ENCODE measurements around the gene NMNAT3. TPM values are rescaled to one million over a fixed set of nuclear protein-coding genes. Genes with fewer than 3 reads are reported as not detected.

The NMNAT3 gene
- polyA plus RNA-seq, 2 of the 4 experiments (the other 2 are of a cell fraction) = 1.2 to 2.9 TPM

DNA sequence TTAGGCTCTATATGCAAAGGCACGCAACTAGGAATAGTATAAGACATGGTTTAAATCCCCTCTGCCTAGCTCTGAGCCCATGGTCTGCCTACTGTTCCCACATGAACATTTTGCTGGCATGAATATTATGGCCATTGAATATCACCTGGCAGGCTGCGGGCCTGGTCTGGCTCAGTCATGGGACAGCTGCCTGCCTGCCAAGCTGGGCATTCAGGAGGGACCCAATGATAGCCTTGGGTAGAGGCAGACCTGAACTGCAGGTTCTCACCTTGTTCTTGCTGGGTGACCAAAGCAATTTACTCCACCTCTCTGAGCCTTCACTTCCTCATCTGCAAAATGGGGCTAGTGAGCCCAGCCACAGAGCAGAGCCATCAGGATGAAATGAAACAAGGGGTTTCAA lies 149.5 kb downstream of the NMNAT3 start:
- CTCF ChIA-PET = no interaction called here
- Histone ChIP-seq H3K9me3 (no peaks in the 10 kb centered on the region), H3K4me3 (no peak overlapping the region), H3K4me2 (no peak overlapping the region), H3K27ac (no peak overlapping the region), H3K4me1 (no peaks in the 10 kb centered on the region)
- DNase-seq (ENCODE audit: low read depth in 1 of 2, low spot score in 1 of 2) (no peak), ATAC-seq (no peak), FAIRE-seq (no peak)
- 92% methylated on average over 2 of the region's 2 CpGs for WGBS (ENCODE audit: missing lambda C conversion rate)
- POLR2A ChIA-PET = no interaction called here
- TF ChIP-seq ZFP36 (IDR thresholded peaks at IDR 0.05; ENCODE audit: borderline replicate concordance, partially characterized antibody) (no peak), FOXS1 (CRISPR knock-in tag; IDR thresholded peaks at IDR 0.05) (no peak), JUNB (IDR thresholded peaks at IDR 0.05) (no peak), JUN (IDR thresholded peaks at IDR 0.05) (no peak), HOXB13 (CRISPR knock-in tag; IDR thresholded peaks at IDR 0.05; ENCODE audit: low read depth) (no peak), EHMT2 (IDR thresholded peaks at IDR 0.05; ENCODE audit: low read depth) (no peak), CHD4 (IDR thresholded peaks at IDR 0.05; ENCODE audit: borderline replicate concordance) (no peak), ZSCAN20 (CRISPR knock-in tag; IDR thresholded peaks at IDR 0.05) (no peak), HDAC2 (IDR thresholded peaks at IDR 0.05) (no peak), ESRRA (IDR thresholded peaks at IDR 0.05; ENCODE audit: borderline replicate concordance, low read length) (no peak), FOSL2 (IDR thresholded peaks at IDR 0.05) (no peak), FOSL2 (CRISPR knock-in tag; IDR thresholded peaks at IDR 0.05) (no peak), BHLHE40 (IDR thresholded peaks at IDR 0.05; ENCODE audit: low read depth, low read length) (no peak), EP300 (IDR thresholded peaks at IDR 0.05) (no peak), MAZ (IDR thresholded peaks at IDR 0.05; ENCODE audit: borderline replicate concordance, low read depth, low read length) (no peak), BCL3 (IDR thresholded peaks at IDR 0.05) (no peak)
- TF ChIP-seq, protein P1, sequence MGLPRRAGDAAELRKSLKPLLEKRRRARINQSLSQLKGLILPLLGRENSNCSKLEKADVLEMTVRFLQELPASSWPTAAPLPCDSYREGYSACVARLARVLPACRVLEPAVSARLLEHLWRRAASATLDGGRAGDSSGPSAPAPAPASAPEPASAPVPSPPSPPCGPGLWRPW (IDR thresholded peaks at IDR 0.05) = no peak

- DNase-seq (ENCODE audit: low read depth in 1 of 2, low spot score in 1 of 2) (no peak), ATAC-seq (no peak), FAIRE-seq (no peak)
- no peaks in the 10 kb centered on the region for H3K4me1 ChIP-seq
- TF ChIP-seq PHF8 (IDR thresholded peaks at IDR 0.05; ENCODE audit: borderline replicate concordance, low read depth) = no peak
- TF ChIP-seq KDM5A (IDR thresholded peaks at IDR 0.05) = no peak
- TF ChIP-seq HOXA7 (CRISPR knock-in tag; IDR thresholded peaks at IDR 0.05) = no peak
- no peak for TF ChIP-seq RNF2 (IDR thresholded peaks at IDR 0.05; ENCODE audit: borderline replicate concordance, low read depth)
- TF ChIP-seq FOSB (CRISPR knock-in tag; IDR thresholded peaks at IDR 0.05) = no peak
- no peak for TF ChIP-seq NR3C1 (IDR thresholded peaks at IDR 0.05)
- no peak for TF ChIP-seq KDM1A (IDR thresholded peaks at IDR 0.05; ENCODE audit: low read depth)
- TF ChIP-seq EP300 (IDR thresholded peaks at IDR 0.05) = no peak
- TF ChIP-seq JUN (IDR thresholded peaks at IDR 0.05) = no peak
- TF ChIP-seq CEBPB (IDR thresholded peaks at IDR 0.05) = no peak
- no peak for TF ChIP-seq ZSCAN20 (CRISPR knock-in tag; IDR thresholded peaks at IDR 0.05)
- no peak for TF ChIP-seq SMC3 (IDR thresholded peaks at IDR 0.05)
- no peak for TF ChIP-seq FOSL2 (IDR thresholded peaks at IDR 0.05)
- no peak for TF ChIP-seq FOSL2 (CRISPR knock-in tag; IDR thresholded peaks at IDR 0.05)
- no peak for TF ChIP-seq RFX5 (IDR thresholded peaks at IDR 0.05)
- H3K4me3 ChIP-seq = no peak overlapping the region
- H3K27ac ChIP-seq = no peak overlapping the region
- WGBS (ENCODE audit: missing lambda C conversion rate) = 81% methylated on average over 4 of the region's 5 CpGs
- POLR2A ChIA-PET = no interaction called here
- H3K9me3 ChIP-seq = no peaks in the 10 kb centered on the region
- CTCF ChIA-PET = no interaction called here
- no peak overlapping the region for H3K4me2 ChIP-seq
These were observed 150.5 kb downstream of the NMNAT3 start for GRCh38 chr3:139527265-139527664.

GRCh38 chr3:139526146-139526545 lies 151.6 kb downstream of the NMNAT3 start:
- FAIRE-seq = no peak
- no peak overlapping the region for H3K4me2 ChIP-seq
- DNase-seq (ENCODE audit: low read depth in 1 of 2, low spot score in 1 of 2) = no peak
- no peak for ATAC-seq
- TF ChIP-seq NR3C1 (IDR thresholded peaks at IDR 0.05) = no peak
- TF ChIP-seq ATOH8 (CRISPR knock-in tag; IDR thresholded peaks at IDR 0.05; ENCODE audit: low read depth) = no peak
- no peak for TF ChIP-seq SREBF2 (IDR thresholded peaks at IDR 0.05)
- TF ChIP-seq, protein P1 (IDR thresholded peaks at IDR 0.05) = no peak
- no peak for TF ChIP-seq TFCP2L1 (CRISPR knock-in tag; IDR thresholded peaks at IDR 0.05)
- TF ChIP-seq HOXA7 (CRISPR knock-in tag; IDR thresholded peaks at IDR 0.05) = no peak
- no peak for TF ChIP-seq ZNF302 (CRISPR knock-in tag; IDR thresholded peaks at IDR 0.05)
- H3K9me3 ChIP-seq = no peaks in the 10 kb centered on the region
- no peaks in the 10 kb centered on the region for H3K4me1 ChIP-seq
- ChIA-PET CTCF (no interaction called here), POLR2A (no interaction called here)
- H3K4me3 ChIP-seq = no peak overlapping the region
- WGBS (ENCODE audit: missing lambda C conversion rate) = 20% methylated on average over 1 of the region's 2 CpGs
- H3K27ac ChIP-seq = no peak overlapping the region

Data from A549 (cell line).